B cell (primary cell): ENCODE results near the gene EGF. TPM values are rescaled to one million over a fixed set of nuclear protein-coding genes. Genes with fewer than 3 reads are reported as not detected.

Experiments used
- ATAC-seq: fragments of 200-7000 bp; cut with Tn5 transposase; one replicate; pipeline ENCODE4 v1.10.0; 2021; ENCODE audit warnings: low read depth, mild to moderate bottlenecking, moderate number of reproducible peaks, moderate library complexity
- CTCF ChIA-PET: fragments of 350-600 bp; sonication (Branson Sonifier 250); formaldehyde crosslinking; loops from one replicate; lab custom pipeline; 2021; ENCODE audit warnings: antibody characterized with exemption, inconsistent platforms; lab: Charles Lee
- POLR2A ChIA-PET: fragments of 350-600 bp; sonication (Branson Sonifier 250); formaldehyde crosslinking; loops from one replicate; lab custom pipeline; 2021; ENCODE audit warnings: antibody characterized with exemption; lab: Charles Lee
- DNase-seq: peaks from one replicate; pipeline ENCODE4 v3.0.0; 2013
- H2AFZ ChIP-seq: 2 replicates; pipeline ENCODE4 v1.6.1; 2012; ENCODE audit warnings: mild to moderate bottlenecking, low read depth, low read length; ENCODE audit not compliant: insufficient read depth, poor library complexity, severe bottlenecking
- H3K27ac ChIP-seq, 2 donors: 1 replicate in 1 of 2; 2 replicates in 1 of 2; pipeline ENCODE4 v1.5.1; 2012 to 2013; ENCODE audit warnings: low read length in 2 of 2, mild to moderate bottlenecking in 2 of 2, moderate library complexity in 1 of 2
- H3K27me3 ChIP-seq, 4 experiments: fragments of 200-600 bp in 1 of 4; sonication (generic) in 1 of 4; replicated peaks in 1 of 4; 1 replicate in 2 of 4; 2 replicates in 2 of 4; pipeline versions ENCODE4 v1.6.1 to v1.7.0; 2013 to 2016; ENCODE audit warnings: low read length in 3 of 4, mild to moderate bottlenecking in 2 of 4, mixed read lengths in 1 of 4, moderate library complexity in 1 of 4; ENCODE audit not compliant: insufficient read depth in 4 of 4, control insufficient read depth in 3 of 4; ENCODE audit errors: control extremely low read depth in 1 of 4
- H3K36me3 ChIP-seq, 2 experiments: replicated peaks in 1 of 2; 1 replicate in 1 of 2; 2 replicates in 1 of 2; pipeline versions ENCODE4 v1.6.1 to v1.7.1; 2013; ENCODE audit warnings: low read length in 1 of 2; ENCODE audit not compliant: insufficient read depth in 2 of 2, control insufficient read depth in 1 of 2; ENCODE audit errors: control extremely low read depth in 1 of 2, extremely low read depth in 1 of 2
- H3K4me1 ChIP-seq, 2 donors: fragments of 200-600 bp in 1 of 2; sonication (generic) in 1 of 2; 1 replicate in 1 of 2; 2 replicates in 1 of 2; pipeline versions ENCODE4 v1.5.1 to v1.6.1; 2013 to 2017; ENCODE audit warnings: low read length in 2 of 2; ENCODE audit not compliant: control insufficient read depth in 2 of 2, insufficient read depth in 2 of 2
- H3K4me2 ChIP-seq: replicated peaks from 2 replicates; pipeline ENCODE3; 2012; ENCODE audit warnings: mild to moderate bottlenecking, low read depth, low read length; ENCODE audit not compliant: poor library complexity, severe bottlenecking
- H3K4me3 ChIP-seq, 5 experiments: fragments of 200-600 bp in 1 of 5; sonication (generic) in 1 of 5; 1 replicate in 3 of 5; 2 replicates in 2 of 5; pipeline versions ENCODE4 v1.5.1 to v1.7.0; 2011 to 2016; ENCODE audit warnings: low read length in 4 of 5, mild to moderate bottlenecking in 4 of 5, low read depth in 2 of 5, control low read depth in 1 of 5, moderate library complexity in 1 of 5; ENCODE audit not compliant: insufficient read depth in 1 of 5; ENCODE audit errors: control extremely low read depth in 1 of 5, extremely low read depth in 1 of 5
- H3K79me2 ChIP-seq: fragments of 200-600 bp; sonication (generic); one replicate; pipeline ENCODE4 v1.6.0; 2016; ENCODE audit warnings: low read length; ENCODE audit not compliant: control insufficient read depth, insufficient read depth
- H3K9ac ChIP-seq: fragments of 200-600 bp; sonication (generic); 2 replicates; pipeline ENCODE4 v1.6.1; 2017; ENCODE audit warnings: mild to moderate bottlenecking, low read length, moderate library complexity
- H3K9me3 ChIP-seq, 3 donors: one replicate each; pipeline versions ENCODE4 v1.6.1 to v1.7.1; 2013; ENCODE audit warnings: low read length in 2 of 3; ENCODE audit not compliant: control insufficient read depth in 2 of 3, insufficient read depth in 1 of 3; ENCODE audit errors: control extremely low read depth in 1 of 3
- H4K20me1 ChIP-seq: 2 replicates; pipeline ENCODE4 v1.6.0; 2012; ENCODE audit warnings: mild to moderate bottlenecking, low read length; ENCODE audit not compliant: insufficient read depth, control insufficient read depth, poor library complexity, severe bottlenecking
- H3K27ac Mint-ChIP-seq: one replicate; pipeline ENCODE4 v1.8.0; 2021; ENCODE audit warnings: mixed read lengths
- H3K27me3 Mint-ChIP-seq: one replicate; pipeline ENCODE4 v1.8.0; 2021; ENCODE audit warnings: mixed read lengths
- H3K4me1 Mint-ChIP-seq: one replicate; pipeline ENCODE4 v1.8.0; 2021; ENCODE audit warnings: mixed read lengths
- H3K4me3 Mint-ChIP-seq: one replicate; pipeline ENCODE4 v1.8.0; 2021; ENCODE audit warnings: mixed read lengths
- H3K9me3 Mint-ChIP-seq: one replicate; pipeline ENCODE4 v1.8.0; 2022; ENCODE audit warnings: mixed read lengths; ENCODE audit not compliant: insufficient read depth
- EZH2 ChIP-seq: IDR thresholded peaks from 2 replicates; pipeline ENCODE4 v1.6.1; 2012; ENCODE audit warnings: borderline replicate concordance, low read depth, mild to moderate bottlenecking, moderate library complexity, low read length; ENCODE audit not compliant: insufficient read depth, poor library complexity, severe bottlenecking
- WGBS: methylation state at CpG from one replicate; pipeline ENCODE4 v1.1.5; 2013; ENCODE audit warnings: missing lambda C conversion rate; ENCODE audit not compliant: insufficient coverage; 5-methylcytosine and 5-hydroxymethylcytosine counted together
- intact Hi-C: fragments of 100-400 bp; cut with micrococcal nuclease; formaldehyde crosslinking; loops from one replicate; pipeline ENCODE4 v1.10.0; 2022
- polyA plus RNA-seq: library from polyadenylated mRNA; depleted of rRNA; stranded (reverse); fragments of >200 nt; gene quantifications from 2 replicates; pipeline ENCODE4 v1.2.3, GENCODE V29; 2012
- total RNA-seq, 2 donors: library from RNA; stranded (reverse); fragments of 120-200 nt in 1 of 2; gene quantifications; 1 replicate in 1 of 2; 2 replicates in 1 of 2; pipeline versions ENCODE4 v1.2.3 to v1.2.4, GENCODE V29; 2013 to 2022
- TF ChIP-seq, protein P1 (sequence below): fragments of 200-600 bp; IDR thresholded peaks from one replicate; pipeline ENCODE4 v1.8.0; 2022; ENCODE audit warnings: antibody characterized with exemption, mild to moderate bottlenecking

Gene EGF
- total and polyA plus RNA-seq, 2 donors (not counting 1 experiment from before 2014, with no cell fraction given), result not detected

DNA sequence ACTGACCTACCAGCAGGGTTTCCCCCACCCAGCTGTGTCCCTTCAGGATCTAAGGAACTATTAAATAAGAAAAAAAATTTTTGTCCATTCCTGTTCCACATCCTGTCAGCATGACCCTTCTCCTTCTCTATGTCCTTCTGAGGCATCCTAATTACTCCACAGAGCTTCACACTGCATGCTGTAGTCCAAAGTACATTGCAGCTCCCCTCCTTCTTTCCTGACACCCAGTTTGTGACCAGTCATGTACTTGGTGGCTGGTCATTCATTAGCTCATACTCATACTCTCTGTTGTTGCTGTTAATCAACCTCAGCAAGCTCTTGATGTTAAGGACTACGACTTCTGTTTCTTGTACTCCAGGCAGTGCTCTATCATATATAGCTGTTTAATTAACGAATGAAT is 2.4 kb upstream of the EGF start:
- Histone ChIP-seq H2AFZ (no peak overlapping the region), H3K9me3 (no peaks in the 10 kb centered on the region), H4K20me1 (no peaks in the 10 kb centered on the region), H3K27ac (no peak overlapping the region), H3K27me3 (peaks cover 0 to 5% (median 2%) of the 10 kb centered on the region in 4 experiments), H3K4me3 (no peak overlapping the region), H3K36me3 (no peaks in the 10 kb centered on the region), H3K4me2 (no peak overlapping the region), H3K4me1 (no peaks in the 10 kb centered on the region), H3K79me2 (no peaks in the 10 kb centered on the region), H3K9ac (no peak overlapping the region)
- Mint-ChIP-seq H3K9me3 (no peaks in the 10 kb centered on the region), H3K4me3 (no peak overlapping the region), H3K27ac (no peak overlapping the region), H3K27me3 (peaks cover 34% of the 10 kb centered on the region), H3K4me1 (no peaks in the 10 kb centered on the region)
- intact Hi-C loops, result no loop called here
- TF ChIP-seq, protein P1, sequence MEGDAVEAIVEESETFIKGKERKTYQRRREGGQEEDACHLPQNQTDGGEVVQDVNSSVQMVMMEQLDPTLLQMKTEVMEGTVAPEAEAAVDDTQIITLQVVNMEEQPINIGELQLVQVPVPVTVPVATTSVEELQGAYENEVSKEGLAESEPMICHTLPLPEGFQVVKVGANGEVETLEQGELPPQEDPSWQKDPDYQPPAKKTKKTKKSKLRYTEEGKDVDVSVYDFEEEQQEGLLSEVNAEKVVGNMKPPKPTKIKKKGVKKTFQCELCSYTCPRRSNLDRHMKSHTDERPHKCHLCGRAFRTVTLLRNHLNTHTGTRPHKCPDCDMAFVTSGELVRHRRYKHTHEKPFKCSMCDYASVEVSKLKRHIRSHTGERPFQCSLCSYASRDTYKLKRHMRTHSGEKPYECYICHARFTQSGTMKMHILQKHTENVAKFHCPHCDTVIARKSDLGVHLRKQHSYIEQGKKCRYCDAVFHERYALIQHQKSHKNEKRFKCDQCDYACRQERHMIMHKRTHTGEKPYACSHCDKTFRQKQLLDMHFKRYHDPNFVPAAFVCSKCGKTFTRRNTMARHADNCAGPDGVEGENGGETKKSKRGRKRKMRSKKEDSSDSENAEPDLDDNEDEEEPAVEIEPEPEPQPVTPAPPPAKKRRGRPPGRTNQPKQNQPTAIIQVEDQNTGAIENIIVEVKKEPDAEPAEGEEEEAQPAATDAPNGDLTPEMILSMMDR, result no peak
- no peak for TF ChIP-seq EZH2
- WGBS, result no CpG with 5 or more reads among the region's 2 CpGs
- POLR2A ChIA-PET, result no interaction called here
- DNase-seq (no peak), ATAC-seq (no peak)
- CTCF ChIA-PET, result no interaction called here

DNA sequence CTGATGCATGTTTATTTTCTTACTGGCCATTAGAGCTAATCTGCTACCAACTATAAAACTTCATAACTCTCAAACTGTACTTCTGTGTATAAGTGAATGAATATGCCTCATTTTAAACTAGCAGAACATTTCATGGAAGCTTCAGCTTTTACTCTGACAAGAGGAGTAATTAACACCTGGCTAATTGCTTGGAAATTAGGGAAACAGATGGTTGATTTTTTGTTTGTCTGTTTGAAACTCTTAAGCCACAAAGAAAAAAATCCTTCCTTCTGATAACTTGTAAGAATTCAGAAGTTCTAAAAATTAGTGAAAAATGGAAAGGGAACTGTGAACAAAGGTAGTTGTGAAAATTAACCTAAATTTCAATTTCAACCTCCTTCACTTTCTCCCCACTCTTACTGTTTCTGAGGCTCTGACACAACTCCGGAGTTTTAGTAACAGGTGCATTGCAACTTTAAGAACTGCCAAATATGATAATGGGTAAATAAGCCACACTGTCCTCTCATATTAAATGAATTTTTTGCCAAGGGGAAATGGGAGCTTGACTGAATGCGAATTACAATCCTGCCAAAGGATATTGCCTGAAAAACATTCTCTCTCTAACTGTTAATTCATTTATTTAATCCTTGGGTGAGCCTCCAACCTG is 1.0 kb downstream of the EGF start:
- H3K4me3 Mint-ChIP-seq, result no peak overlapping the region
- H3K27me3 Mint-ChIP-seq, result peaks cover 32% of the 10 kb centered on the region
- no peak for TF ChIP-seq EZH2
- TF ChIP-seq, protein P1, result no peak
- Histone ChIP-seq H3K4me1 (no peaks in the 10 kb centered on the region), H3K4me3 (no peak overlapping the region), H3K79me2 (no peaks in the 10 kb centered on the region), H3K9ac (no peak overlapping the region), H3K36me3 (no peaks in the 10 kb centered on the region), H3K27ac (no peak overlapping the region), H2AFZ (no peak overlapping the region), H3K9me3 (no peaks in the 10 kb centered on the region), H4K20me1 (no peaks in the 10 kb centered on the region), H3K4me2 (no peak overlapping the region), H3K27me3 (peaks cover 0 to 5% (median 2%) of the 10 kb centered on the region in 4 experiments)
- DNase-seq (no peak), ATAC-seq (no peak)
- no CpG with 5 or more reads among the region's 2 CpGs for WGBS
- ChIA-PET POLR2A (no interaction called here), CTCF (interaction anchor here (1.1 kb wide), 1 partner anchor 12 kb away, joined by 3 read pairs; no protein-coding TSS in a partner anchor)
- no peaks in the 10 kb centered on the region for H3K4me1 Mint-ChIP-seq
- intact Hi-C loops, result no loop called here
- no peak overlapping the region for H3K27ac Mint-ChIP-seq
- H3K9me3 Mint-ChIP-seq, result no peaks in the 10 kb centered on the region
